Measurements from ENCODE around the gene AATF. TPM values are rescaled to one million over a fixed set of nuclear protein-coding genes. Genes with fewer than 3 reads are reported as not detected.

The AATF gene
- polyA plus RNA-seq, 5 donors = 30.3 to 39.3 (median 37.8) TPM

DNA sequence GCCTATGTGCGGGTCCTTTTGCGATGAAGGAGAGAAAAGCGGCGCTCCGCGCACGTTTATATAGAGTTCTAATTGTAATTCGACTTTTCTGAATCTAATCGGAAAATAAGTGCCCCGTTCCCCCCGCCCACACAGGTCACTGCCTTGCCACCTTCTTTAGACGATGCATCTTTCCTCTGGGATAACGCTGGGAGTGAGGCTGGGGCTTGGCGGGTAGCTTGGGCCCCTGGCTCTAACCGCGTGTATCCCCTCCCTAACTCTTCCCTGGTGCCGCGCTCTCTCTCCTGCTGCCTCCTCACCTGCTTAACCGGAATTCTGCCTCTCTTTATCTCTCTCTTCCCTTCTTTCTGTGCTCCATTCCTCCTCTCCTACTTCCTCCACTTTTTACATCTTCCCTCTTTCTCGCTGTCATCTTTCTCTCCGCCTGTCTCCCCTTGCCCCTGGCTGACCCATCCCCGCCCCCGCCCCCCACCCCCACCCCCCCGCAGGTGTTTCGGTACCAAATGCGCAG, 8.9 kb upstream of the AATF start:
- no peak for DNase-seq

DNA sequence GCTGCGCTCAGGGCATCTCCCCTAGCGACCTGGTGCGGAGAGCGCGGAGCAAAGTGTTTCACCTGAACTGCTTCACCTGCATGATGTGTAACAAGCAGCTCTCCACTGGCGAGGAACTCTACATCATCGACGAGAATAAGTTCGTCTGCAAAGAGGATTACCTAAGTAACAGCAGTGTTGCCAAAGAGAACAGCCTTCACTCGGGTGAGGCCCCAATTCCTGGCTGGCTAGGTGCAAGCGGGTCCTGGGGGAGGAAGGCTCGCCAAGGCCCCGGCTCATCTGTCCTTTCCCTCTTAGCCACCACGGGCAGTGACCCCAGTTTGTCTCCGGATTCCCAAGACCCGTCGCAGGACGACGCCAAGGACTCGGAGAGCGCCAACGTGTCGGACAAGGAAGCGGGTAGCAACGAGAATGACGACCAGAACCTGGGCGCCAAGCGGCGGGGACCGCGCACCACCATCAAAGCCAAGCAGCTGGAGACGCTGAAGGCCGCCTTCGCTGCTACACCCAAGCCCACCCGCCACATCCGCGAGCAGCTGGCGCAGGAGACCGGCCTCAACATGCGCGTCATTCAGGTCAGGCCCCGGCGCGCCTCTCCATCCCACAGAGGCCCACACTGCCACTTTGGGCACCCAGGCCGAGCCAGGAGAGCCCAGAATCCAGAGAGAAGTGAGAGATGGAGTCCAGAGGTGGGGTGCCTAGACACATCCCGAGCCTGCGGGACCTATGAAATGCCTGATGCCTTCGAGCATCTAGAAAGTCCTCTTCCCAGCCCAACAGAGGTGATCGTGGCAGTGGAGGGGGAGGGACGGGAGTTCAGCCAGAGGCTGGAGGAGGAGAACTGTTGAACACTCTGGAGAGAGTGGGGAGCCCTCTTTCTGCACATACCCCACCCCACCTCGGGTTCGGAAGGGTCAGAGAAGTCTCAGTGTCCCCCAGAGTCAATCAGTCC, 8.2 kb upstream of the AATF start:
- no peak for DNase-seq

DNA sequence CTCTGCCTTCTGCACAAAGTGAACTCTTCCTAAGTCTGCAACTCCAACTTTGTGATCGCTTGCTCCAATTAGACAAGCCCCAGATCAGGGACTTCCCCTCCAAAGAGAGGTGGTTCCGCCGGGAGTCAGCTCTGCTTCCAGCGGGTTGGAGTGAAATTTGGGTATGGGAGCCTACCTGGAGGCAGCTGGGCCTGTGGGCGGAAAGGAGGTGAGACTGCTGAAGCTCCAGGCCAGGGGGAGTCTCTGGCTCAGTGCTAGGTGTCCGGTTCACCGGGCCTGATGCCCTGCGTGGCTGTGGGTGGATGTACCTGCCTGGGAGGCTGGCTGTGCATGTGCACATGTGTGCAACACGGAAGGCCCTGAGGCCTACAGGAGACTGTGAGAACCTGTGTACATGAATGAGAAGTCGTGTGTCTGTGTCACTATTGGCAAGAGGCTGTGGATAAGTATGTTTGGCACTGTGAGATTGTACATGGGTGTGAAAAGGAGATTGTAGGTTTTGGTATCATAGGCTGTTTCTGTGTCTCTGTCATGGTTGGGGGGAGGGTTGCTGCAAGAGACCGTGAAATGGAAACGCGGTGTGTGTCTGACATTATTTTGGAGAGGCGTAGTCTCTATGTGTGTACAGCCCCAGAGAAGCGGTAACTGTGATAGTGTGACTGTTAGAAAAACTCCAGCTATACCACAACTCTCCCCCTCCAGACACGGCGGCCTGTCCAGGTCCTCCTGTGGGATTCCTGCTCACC, 7.3 kb upstream of the AATF start:
- DNase-seq = no peak

DNA sequence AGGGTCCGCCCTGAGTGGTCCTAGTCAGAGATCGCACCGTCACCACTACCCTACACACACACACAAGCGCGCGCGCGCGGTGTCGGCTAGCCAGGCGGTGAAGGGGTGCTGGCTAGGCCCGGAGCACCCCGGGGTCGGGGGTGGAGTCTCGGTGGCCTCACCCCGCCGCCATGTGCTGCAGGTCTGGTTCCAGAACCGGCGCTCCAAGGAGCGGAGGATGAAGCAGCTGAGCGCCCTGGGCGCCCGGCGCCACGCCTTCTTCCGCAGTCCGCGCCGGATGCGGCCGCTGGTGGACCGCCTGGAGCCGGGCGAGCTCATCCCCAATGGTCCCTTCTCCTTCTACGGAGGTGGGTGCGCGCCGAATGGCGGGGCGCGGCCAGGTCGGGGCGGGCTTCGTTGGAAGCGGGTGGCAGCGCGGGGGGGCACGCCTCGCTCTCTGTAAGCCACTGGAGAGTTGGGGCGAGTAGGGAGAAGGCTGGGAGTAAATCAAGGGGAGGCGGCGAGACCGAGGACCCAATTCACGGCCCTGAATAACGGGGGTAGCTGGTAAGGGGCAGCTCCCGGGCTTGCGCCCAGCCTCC, 6.6 kb upstream of the AATF start:
- no peak for DNase-seq

DNA sequence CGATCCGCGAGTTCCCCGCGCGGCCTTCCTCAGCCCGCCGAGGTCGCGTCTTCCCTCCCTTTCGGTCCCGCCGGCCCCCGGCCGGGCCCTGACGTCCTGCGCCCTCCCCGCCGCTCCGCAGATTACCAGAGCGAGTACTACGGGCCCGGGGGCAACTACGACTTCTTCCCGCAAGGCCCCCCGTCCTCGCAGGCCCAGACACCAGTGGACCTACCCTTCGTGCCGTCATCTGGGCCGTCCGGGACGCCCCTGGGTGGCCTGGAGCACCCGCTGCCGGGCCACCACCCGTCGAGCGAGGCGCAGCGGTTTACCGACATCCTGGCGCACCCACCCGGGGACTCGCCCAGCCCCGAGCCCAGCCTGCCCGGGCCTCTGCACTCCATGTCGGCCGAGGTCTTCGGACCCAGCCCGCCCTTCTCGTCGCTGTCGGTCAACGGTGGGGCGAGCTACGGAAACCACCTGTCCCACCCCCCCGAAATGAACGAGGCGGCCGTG, 6.1 kb upstream of the AATF start:
- no peak for DNase-seq

DNA sequence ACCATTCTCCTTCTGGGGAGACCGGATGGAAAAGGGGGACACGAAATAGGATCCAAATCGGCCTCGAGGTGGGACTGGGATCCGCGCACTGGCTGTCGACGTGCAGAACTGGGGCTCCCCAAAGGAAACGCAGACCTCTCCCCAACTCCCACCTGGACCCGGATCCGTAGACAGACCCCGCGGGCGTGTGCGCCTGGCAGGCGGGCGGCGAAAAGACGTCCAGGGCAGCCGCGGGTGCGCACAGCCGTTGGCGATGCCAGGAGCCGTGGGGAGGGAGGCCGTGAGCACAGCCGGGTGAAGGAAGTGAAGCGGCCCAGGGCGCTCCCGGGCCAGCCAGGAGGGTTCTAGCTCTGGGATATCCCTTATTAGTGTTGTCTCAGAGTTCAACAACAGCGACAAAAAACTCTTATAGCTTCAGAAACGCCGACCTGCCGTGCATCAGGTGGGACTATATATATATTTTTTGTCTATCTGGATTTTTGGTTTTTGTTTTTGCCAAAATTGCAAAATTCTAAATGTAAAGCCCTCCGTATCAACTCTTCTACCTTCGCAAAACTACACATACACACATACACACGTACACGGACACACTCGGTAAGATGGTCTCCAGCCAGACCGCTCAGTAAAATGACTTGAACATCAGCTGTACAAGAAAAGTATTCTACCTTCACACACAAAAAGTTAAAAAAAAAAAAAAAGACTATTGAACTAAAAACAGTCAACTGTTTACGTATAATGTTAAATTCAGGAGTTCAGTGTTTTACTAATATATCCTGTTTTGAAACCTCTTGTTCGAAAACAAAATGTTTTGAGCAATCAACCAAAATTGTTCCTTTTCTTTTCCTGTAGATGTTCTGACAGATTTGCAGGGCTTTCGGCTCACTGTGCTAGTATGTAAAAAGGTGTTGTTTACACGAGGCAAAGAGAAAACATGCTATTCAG, 5.2 kb upstream of the AATF start:
- no peak for DNase-seq

DNA sequence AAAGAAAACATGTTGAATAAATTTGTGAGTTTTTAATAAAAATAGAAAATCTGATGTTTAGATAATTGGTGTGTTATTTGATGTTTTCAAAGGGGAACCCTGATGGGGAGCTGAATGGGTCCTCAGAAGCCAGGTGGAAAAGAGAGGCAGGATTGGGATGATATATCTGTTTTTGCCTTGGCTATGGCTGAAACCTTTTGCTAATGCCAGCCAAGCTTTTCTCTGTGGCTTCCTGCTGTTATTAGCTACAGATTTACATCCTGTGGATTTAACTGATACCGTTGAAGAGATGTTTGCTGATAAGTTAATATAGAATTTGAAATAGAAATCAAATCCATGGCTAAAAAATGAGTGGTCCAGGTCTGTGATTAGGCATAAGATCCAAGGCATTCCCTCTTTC, 4.2 kb upstream of the AATF start:
- DNase-seq = no peak

DNA sequence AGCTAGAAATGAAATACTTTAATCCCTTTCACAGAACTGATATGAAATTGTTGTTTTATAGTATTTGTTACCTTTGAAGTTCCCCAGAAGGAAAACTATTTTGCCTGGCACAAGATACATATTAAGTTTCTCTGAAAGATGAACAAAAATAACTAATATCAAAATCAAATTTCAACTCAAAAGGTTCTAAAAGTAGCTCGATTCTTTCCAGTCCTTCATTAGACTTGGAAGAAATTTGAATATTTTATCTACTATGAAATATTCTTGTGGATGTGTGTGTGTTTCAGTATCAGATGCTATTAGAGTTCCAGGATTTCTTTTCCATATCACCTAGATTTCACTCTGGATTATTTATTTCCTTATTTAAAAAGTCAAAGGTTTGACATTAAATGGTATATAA, 3.6 kb upstream of the AATF start:
- DNase-seq = no peak

DNA sequence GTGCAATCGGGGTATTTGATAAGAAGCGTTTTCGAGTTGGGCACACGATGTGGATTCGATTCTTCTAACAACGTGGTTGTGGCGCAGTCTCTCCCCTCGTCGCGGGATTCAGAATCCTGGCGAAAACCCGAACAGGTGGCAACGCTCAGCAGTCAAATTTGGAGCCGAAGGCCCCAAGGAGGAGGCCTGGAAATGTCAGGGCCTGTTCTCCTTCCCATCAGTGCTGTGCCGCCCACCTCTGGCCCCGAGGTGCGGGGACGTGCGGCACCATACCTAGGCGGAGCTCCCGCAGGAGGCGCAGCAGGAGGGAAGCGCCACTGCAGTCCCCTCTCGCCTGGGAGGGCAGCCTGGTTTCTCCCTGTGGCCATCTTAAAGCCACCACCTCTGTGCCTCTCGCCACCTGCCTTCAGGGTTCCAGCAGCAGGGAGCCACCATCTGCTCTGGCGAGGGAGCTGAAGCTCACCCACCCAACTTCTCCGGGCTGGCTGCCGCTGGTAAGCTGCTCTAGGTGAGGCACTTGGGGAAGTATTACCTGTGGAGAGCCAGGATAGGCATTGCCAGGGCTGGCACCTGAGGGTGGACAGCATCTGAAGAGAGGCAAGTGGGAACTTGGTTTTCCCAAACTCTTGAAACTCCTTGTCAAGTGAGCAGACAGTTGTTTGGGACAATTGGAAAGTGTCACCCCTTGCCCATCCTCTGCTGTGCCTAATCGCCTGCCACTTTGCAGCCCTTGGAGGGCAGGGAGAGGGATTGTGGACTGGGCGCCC, 2.6 kb upstream of the AATF start:
- no peak for DNase-seq

DNA sequence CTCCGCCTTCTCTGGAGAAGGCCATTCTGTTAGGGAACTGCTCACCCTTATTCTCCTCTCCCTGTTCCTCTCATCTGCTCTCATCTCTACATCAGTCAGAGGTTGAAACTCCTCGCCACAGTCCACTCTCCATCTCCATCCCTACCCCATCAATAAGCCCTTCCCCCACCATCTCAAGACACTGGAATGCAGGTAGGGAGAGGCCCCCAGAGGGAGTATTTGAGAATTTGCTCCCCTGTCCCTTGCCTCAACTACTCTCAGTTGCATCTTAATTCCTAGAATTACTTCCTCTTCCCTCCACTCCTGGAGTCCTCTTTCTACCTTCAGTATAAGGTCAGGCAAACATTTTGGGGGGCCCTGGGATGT, 2.0 kb upstream of the AATF start:
- DNase-seq = no peak

DNA sequence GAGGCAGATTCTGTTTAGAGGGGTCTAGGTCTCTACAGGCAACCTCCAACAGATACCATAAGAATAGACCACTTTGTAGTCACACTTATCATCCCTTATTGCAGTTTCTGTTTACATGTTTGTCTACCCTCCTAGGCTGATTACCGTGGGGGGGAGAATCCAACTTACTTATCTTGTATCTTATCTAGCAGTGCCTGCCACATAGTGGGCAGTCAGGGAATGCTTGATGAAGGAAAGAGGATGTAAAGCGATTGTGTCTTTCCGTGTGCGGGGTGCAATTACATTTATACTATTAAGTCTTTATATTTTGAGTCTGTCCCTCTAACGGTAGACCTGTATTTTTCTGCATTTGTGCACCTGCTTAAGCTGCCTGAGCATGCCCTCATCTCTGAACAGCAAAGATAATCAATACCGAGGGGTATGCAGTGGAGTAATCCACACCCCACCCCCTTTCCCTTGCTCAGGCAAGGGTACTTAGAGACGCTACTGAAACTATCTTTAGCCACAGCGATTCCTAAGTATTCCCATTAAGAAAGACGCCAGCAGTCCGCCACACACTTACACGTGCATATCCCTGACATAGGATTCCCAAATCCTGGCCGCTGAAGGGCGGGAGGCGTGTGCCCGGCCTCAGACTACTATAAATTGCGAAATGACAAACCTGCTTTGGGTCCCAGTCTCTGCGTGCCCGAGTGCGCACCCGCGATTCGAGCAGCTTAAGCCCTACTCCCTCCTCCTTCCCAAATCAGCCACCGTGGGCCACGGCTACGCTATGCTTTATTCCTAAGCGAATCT, 635 bp upstream of the AATF start:
- no peak for DNase-seq

DNA sequence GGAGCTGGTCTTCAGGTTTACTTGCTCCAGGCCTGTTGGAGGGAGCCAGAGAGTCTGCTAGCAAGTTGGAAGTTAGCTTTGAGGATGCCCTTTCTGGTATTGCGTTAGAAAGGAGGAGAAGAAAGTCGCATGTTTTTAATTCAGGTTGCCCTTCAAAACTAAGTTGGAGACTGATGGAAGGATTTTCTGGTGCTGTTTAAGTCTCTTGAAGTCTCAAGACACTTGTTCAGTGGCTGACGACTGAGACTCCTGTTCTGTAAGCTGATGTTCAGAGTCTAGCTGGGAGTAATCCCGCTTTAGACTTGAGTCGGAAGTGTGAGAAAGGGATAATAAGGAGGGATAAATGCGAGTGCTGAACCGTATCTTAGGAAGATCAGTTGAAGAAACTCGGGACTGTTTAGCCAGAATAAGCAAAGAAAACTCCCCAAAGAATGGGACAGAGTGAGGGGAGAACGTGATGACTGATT, 740 bp downstream of the AATF start:
- DNase-seq = no peak

DNA sequence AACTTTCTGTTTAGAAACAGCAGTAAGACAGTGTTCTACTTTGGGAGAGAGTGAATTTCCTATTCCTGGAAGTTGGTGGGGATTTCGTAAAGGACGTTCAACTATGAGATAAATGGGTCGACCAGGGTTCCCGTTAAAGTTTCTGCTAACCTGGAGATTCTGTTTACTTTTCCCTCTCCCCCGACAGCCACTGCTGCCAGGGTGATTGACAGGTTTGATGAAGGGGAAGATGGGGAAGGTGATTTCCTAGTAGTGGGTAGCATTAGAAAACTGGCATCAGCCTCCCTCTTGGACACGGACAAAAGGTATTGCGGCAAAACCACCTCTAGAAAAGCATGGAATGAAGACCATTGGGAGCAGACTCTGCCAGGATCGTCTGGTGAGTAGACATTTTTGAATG, 1.3 kb downstream of the AATF start:
- no peak for DNase-seq

DNA sequence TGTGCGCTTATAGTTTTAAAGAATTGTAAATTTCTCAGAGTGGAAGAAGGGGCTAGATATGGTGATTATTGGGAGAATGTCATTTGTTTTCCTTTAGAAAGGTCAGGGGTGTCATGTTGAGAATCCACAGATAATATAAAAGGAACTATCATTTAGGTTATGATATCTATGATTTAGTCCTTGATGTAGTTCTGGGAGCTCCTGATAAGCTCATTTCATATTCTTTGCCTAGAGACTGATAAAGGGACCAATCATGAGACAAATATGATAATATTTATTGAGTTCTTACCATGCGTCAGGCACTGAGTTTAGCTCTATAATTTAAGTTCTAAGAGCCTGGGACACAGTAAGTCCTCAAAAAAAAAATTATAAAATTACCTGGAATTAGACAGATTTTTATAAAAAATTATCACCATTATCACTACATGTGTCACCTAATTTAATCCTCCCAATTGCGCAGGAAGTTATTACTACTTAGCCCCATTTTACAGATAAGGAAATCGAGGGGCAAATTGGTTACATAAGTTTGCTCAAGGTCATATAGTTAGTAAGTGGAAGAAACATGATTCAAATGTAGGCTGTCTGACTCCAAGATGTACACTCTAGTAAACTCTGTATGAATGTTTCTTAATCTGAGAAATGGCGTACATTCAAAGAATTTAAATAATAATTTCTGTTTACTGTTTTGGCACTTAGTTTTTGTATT, 2.5 kb downstream of the AATF start:
- DNase-seq = no peak

DNA sequence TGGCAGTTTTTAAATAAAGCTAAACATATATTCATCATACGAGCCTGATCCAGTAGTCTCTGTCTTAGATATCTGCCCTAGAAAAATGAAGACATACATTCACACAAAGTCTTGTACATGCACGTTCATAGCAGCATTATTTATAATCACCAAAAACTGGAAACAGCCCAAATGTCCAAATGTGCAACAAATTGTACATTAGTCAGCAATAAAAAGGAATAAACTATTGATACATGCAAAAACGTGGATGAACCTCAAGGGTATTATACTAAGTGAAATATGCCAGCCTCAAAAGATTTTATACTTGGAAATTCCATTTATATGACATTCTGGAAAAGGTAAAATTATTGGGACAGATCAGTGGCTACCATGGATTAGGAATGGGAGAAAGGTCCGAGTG, 22.8 kb downstream of the AATF start:
- no peak for DNase-seq

DNA sequence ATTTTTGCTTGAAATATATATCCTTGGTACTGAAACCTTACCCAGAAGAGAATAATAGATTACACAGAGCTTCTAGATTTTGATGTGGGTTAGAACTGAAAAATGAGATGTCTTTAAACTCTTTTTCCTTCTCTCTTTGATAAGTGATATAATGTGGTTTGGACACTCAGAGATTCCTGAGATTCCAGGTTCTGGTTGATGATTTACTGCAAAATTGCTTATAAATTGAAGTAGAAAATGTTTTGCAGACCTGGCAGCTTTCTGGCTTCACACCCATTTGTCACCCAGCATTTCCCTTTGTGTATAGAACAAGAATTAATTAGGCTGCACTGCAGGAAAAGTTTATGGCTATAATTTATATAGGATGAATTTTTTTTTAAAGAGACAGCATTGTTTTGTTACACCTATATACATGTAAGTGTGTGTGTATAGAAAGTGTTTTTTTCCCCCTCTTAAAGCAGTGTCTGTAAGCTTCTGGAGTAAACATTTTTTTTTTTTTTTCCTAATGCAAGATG, 23.5 kb downstream of the AATF start:
- no peak for DNase-seq

DNA sequence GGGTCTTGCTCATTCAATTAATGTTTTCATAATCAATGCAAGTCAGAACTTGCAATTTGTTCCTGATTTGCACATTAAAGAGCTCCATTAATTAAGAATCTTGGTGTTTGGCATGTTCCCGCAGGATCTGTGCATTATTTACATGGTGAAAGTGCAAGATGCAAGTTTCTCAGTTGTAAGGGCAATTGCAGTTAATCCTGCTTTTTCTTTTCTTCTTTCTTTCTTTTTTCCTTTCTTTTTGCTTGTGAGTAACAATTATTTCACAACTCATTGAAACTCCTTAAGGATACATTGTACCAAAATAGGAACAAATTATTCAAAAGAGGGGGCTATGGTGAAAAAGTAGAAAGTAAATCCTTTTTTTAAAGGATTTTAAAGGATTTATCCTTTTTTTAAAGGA, 24.2 kb downstream of the AATF start:
- no peak for DNase-seq

DNA sequence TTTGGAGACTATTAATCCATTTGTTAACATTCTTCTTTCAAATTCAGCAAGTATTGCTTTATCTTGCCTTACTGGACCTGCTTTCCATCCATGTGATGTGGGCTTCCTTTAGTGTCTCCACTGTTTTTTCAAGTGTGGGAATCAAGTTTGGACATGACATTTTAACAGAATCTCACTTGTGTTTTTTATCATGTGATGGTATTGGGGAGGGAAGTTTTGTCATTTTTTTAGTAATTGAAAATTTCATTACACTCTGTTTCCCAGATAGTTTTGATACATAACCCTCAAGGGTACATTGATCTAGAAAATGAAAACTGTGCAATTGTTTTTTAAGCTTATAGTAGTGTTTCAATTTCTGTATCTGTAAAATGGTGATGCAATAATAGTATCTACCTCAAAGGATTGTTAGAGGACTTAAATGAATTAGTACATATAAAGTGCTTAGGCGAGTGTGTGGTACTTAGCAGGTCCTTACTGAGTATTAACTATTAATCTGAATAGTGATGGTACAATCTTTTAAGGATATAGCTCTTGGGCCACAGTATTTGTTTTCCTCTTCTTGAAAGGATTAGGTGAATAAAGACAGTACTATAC, 27.3 kb downstream of the AATF start:
- DNase-seq = no peak

Data from right lung (tissue), 5 donors.